ENCODE measurements around the gene ETFBKMT. TPM values are rescaled to one million over a fixed set of nuclear protein-coding genes. Genes with fewer than 3 reads are reported as not detected.
"Not testable (repeated sequence)": the region's sequence is repeated elsewhere in the genome, so short reads cannot be mapped to it uniquely, and the experiment has no call there.

ETFBKMT gene
- polyA plus RNA-seq, 12 donors = 2.6 to 7.4 (median 3.5) TPM; not detected in 1

DNA sequence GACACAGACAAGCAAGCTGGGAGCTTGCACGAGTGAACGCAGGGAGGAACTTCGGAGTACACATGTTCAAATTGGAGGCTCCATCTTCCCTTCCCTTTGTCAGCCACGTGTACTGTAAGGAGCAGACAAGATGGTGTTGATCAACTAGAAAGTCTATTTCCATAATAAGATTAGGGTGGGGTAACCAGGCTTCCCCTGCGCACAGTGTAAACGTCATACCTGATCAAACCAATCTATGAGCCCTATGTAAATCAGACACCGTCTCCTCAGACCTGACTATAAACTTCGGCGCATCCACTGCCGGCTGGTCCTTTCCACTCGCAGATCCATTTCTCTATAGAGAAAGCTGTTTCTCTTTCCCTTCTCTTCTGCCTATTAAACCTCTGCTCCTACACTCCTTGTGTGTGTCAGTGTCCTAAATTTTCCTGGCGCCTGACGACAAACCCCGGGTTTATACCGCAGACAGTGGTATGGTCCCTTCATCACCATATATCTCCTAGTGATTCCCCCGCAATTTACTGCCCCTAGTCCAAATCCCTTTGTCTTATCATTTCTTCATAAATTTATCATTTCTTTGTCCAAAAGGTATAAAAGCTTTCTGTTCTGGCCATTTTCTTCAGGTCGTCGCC, 7.5 kb upstream of the ETFBKMT start:
- DNase-seq = no peak

DNA sequence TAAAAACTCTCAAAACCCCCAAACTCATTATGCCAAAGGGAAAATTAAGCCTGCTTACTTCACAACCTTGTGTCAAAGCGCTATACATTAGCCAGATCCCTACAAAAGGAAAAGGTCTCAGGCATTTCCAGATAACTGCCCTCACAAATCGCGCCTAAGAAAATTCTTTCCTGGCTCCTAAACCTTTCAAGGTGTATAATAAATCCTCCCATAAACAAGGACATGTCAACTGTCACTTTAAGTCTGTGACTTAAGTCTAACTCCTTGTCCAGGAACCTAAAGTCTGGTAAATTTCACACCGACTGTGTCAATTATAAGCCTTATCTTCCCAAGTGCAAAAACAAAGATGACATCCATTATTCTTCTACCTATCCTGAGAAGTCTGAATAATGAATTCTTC, 4.3 kb upstream of the ETFBKMT start:
- no peak for DNase-seq

GRCh38 chr12:31655792-31656191, 3.7 kb upstream of the ETFBKMT start:
- no peak for DNase-seq

DNA sequence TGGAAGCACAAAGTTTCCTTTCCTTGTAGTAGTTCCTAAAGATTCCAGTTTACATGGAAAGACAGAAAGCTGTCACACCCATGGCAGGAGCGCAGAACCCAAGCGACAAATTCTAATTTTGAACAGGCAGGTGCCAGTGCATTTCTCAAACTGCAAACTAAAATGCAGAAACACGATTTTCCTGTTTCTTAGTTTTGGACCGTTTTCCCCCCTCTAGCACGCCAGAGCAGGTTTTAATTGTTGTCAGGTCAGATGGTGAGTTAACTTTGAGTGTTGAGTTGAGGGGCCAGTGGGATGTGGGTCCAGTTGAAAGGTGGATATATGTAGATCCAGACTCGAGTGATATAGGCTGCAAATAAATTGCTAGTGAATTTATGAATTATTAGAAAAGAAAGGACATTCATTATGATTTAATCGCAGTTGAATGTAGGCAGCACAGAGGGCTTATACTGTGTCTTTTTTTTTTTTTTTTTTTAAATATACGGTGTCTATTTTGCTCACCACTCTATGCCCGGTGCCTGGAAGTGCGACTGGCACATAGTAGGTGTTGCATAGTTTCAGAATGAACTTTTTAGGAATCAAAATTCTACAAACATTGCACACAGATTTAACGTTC, 909 bp upstream of the ETFBKMT start:
- no peak for DNase-seq

DNA sequence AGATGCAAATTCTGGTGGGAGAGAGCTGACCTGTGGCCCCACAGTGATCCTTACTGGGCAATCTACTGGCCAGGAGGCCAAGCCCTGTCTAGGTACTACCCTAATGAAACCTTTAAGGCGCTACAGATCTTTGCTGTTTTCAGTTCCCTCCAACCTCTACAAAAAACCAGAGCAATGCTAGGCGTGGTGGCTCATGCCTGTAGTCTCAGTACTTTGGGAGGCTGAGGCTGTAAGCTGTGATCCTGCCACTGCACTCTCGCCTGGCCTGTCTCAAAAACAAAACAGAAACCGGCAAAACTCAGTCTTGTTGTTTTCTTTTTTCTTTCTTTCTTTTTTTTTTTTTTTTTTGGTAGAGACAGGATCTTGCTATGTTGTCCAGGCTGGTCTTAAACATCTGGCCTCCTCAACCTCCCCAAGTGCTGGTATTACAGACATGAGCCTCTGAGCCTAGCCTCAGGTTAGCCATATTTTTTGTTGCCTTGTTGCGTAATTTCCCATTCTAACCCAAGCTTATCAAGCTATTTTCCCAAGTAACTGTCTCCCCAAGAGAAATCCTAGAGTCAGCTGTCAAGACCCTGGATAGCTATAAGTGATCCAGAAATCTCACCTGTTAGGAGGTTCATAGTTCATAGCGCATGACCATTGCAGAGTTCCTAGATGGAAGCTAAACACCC, 2.8 kb downstream of the ETFBKMT start:
- no peak for DNase-seq

DNA sequence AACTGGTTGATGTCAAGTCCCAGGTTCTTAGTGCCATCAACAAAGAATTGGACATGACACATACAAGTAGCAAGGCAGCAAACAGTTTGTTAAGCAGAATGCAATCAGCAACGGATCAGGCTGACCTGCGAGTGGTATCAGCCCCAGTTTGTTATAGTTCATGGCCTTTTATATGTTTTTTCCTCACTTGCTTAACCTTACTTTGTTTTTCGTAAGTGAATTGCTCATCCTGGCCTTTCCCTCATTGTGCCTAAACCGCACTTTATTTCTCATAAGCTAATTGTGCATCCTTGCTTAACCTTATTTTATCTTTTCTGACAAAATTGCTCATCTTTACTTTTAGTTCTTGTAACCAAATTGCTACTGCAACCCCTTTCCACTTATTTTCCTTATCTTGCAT, 4.1 kb downstream of the ETFBKMT start:
- DNase-seq = no peak

- no peak for DNase-seq
Measured at GRCh38 chr12:31664038-31664437, 4.5 kb downstream of the ETFBKMT start.

DNA sequence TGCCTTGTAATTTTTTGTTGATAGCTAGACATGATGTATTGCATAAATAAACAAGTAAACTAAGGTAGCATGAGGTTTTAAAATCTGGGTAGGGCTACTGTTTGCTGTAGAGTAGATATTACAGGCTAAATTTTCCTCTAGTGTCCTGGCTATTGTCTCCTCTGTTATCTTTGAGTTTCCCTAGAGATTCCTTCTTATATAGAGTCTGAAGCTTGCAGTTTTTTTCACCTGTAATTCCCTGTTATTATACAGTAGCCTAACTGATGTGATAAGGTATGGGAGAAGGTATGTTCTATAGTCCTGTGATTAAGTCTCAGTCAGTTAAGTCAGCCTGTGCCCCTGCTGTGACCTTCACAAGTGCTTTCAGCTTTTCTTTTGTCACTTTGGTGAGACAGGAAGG, 9.5 kb downstream of the ETFBKMT start:
- DNase-seq = no peak

- not testable (repeated sequence) for DNase-seq
Measured at GRCh38 chr12:31669582-31669981, 10.1 kb downstream of the ETFBKMT start.

DNA sequence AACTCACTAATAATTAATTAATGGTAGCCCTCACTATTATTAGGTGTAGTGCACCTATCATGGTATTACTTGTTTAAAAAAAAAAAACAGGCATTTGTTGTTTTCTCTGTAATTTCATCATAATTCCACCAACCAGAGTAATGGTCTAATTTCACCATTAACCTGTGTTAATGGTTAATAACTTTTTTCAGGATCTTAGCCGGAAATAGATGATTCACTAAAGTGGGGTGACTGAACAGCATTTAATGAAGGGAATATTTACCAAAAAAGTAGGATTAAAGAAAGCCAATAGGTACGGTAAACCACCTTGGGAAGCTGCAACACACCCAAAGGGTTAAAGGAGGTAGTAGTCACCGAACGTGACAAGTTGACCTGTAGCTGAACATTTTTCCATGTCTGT, 13.0 kb downstream of the ETFBKMT start:
- no peak for DNase-seq

GRCh38 chr12:31682136-31682962, 22.9 kb downstream of the ETFBKMT start:
- peak; percentile 34 for DNase-seq

- no peak for DNase-seq
Measured at GRCh38 chr12:31685801-31686200, 26.3 kb downstream of the ETFBKMT start.

- DNase-seq = no peak
Measured at GRCh38 chr12:31687101-31687527, 27.6 kb downstream of the ETFBKMT start.

DNA sequence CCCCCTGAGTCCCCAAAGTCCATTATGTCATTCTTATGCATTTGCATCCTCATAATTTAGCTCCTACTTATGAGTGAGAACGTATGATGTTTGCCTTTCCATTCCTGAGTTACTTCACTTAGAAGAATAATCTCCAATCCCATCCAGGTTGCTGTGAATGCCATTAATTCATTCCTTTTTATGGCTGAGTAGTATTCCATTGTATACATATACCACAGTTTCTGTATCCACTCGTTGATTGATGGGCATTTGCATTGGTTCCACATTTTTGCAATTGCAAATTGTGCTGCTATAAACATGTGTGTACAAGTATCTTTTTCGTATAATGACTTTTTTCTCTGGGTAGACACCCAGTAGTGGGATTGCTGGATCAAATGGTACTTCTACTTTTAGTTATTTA, 30.4 kb downstream of the ETFBKMT start:
- not testable (repeated sequence) for DNase-seq

- DNase-seq = no peak
Measured at GRCh38 chr12:31702047-31702446, 42.6 kb downstream of the ETFBKMT start.

DNA sequence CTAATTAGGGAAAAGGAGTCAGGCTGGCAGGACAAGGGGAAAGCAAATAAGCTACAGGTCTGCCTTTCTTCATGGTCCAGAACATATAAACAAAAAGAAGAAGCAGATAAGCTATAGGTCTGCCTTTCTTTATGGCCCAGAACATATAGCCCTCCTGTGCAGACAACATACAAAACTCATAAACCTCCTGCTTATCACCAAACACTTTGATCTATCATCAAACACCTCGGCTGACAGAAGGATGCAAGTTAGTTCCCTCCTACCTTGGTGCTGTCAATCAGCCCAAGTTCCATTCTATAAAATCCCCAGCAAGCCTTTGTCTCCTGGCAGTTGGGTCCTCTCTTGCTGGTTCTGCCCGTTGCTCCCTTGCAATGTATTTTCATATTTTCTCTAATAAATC, 46.1 kb downstream of the ETFBKMT start:
- DNase-seq = no peak

- DNase-seq = not testable (repeated sequence)
Measured at GRCh38 chr12:31708118-31708517, 48.6 kb downstream of the ETFBKMT start.

DNA sequence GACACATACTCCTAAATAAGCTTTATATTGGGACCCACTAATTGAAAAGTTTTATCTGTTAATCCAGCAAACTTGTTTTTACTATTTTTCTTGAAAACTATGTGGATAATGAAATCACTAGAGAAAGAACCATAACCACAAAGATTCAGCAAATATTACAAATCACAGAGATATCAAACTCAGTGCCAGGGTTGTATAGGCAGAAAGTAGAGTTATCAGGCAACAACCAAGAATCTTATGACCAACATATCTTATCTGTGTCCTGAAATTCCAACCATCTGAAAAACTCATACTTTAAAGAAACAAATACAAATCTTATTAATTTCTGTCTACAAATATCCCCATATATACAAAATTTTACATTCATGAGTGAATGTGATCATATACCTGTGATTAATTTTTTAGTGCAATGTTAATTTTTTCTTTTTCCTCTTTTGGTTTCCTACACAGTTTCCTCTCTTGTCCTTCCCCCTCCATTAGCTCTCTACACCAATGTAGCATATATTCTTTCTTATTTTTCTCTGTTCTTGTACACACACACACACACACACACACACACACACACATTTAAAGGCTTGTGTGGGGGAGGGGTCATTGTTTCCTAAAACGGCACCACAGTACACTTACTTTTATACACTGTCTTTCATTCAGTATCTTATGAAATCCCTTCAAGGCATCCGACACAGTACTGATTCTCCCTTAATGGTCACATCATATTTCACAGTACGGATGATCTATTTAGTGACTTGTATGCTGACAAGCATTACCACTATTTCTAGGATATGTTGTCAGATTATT, 50.7 kb downstream of the ETFBKMT start:
- DNase-seq = no peak

DNA sequence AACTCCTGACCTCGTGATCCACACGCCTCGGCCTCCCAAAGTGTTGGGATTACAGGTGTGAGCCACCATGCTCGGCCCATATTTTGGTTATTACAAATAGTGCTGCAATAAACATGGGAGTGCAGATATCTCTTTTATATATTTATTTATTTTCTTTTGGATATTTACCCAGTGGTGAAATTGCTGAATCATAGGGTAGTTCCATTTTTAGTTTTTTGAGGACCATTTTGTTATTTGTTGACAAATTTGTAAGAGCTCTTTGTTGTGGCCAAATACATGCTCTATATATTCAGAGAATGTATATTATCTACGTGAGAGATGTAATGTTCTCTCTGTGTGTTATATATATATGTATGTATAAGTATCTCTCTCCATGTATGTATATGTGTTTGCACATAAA, 53.4 kb downstream of the ETFBKMT start:
- DNase-seq = no peak

- no peak for DNase-seq
Measured at GRCh38 chr12:31714406-31715271, 55.2 kb downstream of the ETFBKMT start.

All from muscle of arm (tissue), 12 donors.